HL-60 (cell line): ENCODE measurements around the gene KHNYN.
"Not testable (repeated sequence)": the region's sequence is repeated elsewhere in the genome, so short reads cannot be mapped to it uniquely, and the experiment has no call there.

ENCODE experiments used
- GABPA ChIP-seq: IDR thresholded peaks from 2 replicates; pipeline ENCODE4 v1.6.1; 2012; ENCODE audit warnings: low read depth
- POLR2AphosphoS5 ChIP-seq: IDR thresholded peaks from 2 replicates; pipeline ENCODE4 v1.6.1; 2012; ENCODE audit warnings: low read depth
- SPI1 ChIP-seq: IDR thresholded peaks from 2 replicates; pipeline ENCODE4 v1.6.1; 2012; ENCODE audit warnings: low read depth, mild to moderate bottlenecking, borderline replicate concordance
- TF ChIP-seq, protein P1 (sequence below): IDR thresholded peaks from one replicate; pipeline ENCODE4 v1.5.1; 2011; ENCODE audit warnings: low read length, control low read depth, inconsistent platforms; ENCODE audit not compliant: insufficient read depth
- TF ChIP-seq, protein P2 (sequence below): IDR thresholded peaks from 2 replicates; pipeline ENCODE4 v1.6.1; 2012; ENCODE audit warnings: low read depth; ENCODE audit not compliant: insufficient replicate concordance

DNA sequence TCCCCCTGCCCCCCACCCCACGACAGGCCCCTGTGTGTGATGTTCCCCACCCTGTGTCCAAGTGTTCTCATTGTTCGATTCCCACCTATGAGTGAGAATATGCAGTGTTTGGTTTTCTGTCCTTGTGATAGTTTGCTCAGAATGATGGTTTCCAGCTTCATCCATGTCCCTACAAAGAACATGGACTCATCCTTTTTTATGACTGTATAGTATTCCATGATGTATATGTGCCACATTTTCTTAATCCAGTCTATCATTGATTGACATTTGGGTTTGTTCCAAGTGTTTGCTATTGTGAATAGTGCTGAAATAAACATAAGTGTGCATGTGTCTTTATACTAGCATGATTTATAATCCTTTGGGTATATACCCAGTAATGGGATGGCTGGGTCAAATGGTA is 40.7 kb downstream of the KHNYN start:
- TF ChIP-seq, protein P1, sequence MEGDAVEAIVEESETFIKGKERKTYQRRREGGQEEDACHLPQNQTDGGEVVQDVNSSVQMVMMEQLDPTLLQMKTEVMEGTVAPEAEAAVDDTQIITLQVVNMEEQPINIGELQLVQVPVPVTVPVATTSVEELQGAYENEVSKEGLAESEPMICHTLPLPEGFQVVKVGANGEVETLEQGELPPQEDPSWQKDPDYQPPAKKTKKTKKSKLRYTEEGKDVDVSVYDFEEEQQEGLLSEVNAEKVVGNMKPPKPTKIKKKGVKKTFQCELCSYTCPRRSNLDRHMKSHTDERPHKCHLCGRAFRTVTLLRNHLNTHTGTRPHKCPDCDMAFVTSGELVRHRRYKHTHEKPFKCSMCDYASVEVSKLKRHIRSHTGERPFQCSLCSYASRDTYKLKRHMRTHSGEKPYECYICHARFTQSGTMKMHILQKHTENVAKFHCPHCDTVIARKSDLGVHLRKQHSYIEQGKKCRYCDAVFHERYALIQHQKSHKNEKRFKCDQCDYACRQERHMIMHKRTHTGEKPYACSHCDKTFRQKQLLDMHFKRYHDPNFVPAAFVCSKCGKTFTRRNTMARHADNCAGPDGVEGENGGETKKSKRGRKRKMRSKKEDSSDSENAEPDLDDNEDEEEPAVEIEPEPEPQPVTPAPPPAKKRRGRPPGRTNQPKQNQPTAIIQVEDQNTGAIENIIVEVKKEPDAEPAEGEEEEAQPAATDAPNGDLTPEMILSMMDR: not testable (repeated sequence)
- not testable (repeated sequence) for TF ChIP-seq POLR2AphosphoS5, GABPA, SPI1
- TF ChIP-seq, protein P2, sequence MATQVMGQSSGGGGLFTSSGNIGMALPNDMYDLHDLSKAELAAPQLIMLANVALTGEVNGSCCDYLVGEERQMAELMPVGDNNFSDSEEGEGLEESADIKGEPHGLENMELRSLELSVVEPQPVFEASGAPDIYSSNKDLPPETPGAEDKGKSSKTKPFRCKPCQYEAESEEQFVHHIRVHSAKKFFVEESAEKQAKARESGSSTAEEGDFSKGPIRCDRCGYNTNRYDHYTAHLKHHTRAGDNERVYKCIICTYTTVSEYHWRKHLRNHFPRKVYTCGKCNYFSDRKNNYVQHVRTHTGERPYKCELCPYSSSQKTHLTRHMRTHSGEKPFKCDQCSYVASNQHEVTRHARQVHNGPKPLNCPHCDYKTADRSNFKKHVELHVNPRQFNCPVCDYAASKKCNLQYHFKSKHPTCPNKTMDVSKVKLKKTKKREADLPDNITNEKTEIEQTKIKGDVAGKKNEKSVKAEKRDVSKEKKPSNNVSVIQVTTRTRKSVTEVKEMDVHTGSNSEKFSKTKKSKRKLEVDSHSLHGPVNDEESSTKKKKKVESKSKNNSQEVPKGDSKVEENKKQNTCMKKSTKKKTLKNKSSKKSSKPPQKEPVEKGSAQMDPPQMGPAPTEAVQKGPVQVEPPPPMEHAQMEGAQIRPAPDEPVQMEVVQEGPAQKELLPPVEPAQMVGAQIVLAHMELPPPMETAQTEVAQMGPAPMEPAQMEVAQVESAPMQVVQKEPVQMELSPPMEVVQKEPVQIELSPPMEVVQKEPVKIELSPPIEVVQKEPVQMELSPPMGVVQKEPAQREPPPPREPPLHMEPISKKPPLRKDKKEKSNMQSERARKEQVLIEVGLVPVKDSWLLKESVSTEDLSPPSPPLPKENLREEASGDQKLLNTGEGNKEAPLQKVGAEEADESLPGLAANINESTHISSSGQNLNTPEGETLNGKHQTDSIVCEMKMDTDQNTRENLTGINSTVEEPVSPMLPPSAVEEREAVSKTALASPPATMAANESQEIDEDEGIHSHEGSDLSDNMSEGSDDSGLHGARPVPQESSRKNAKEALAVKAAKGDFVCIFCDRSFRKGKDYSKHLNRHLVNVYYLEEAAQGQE: not testable (repeated sequence)
